ENCODE results near the gene KANK3.
A peak's percentile ranks its signal among the peaks of the same experiment; 100 is the strongest.

Gene KANK3

DNA sequence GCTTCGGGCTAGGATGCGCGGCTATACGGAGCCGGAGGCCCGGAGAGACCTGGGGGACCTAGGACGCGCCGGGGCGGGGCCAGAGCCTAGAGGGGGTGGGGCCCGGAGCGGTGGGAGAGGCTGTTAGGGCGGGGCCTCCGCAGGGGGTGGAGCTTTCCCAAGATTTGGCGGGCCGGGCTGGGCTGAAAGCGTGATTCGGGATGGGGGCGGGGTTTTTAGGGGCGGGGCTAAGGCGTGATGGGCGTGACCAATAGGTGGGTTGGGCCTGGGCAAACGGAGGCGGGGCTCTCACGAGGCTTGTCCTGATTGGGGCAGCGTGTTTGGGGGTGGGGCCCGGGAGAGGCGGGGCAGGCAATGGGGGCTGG, 47.5 kb upstream of the KANK3 start:
- H3K4me1 ChIP-seq (ENCODE audit: low read length), result peaks cover 4% of the 10 kb centered on the region; the same call in 1 of the 2 replicates
- TF ChIP-seq EZH2 (optimal IDR thresholded peaks at IDR 0.05; ENCODE audit: low read depth, low read length) (no peak), EZH2phosphoT487 (IDR thresholded peaks at IDR 0.05; ENCODE audit: low read length) (no peak)
- TF ChIP-seq, protein P1, sequence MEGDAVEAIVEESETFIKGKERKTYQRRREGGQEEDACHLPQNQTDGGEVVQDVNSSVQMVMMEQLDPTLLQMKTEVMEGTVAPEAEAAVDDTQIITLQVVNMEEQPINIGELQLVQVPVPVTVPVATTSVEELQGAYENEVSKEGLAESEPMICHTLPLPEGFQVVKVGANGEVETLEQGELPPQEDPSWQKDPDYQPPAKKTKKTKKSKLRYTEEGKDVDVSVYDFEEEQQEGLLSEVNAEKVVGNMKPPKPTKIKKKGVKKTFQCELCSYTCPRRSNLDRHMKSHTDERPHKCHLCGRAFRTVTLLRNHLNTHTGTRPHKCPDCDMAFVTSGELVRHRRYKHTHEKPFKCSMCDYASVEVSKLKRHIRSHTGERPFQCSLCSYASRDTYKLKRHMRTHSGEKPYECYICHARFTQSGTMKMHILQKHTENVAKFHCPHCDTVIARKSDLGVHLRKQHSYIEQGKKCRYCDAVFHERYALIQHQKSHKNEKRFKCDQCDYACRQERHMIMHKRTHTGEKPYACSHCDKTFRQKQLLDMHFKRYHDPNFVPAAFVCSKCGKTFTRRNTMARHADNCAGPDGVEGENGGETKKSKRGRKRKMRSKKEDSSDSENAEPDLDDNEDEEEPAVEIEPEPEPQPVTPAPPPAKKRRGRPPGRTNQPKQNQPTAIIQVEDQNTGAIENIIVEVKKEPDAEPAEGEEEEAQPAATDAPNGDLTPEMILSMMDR (IDR thresholded peaks at IDR 0.05; ENCODE audit: low read length), result no peak
- H3K36me3 ChIP-seq (replicated peaks; ENCODE audit: insufficient read depth, low read length), result no peaks in the 10 kb centered on the region
- H3K27ac ChIP-seq (ENCODE audit: low read length), result peak overlapping the region; percentile 76
- H2AFZ ChIP-seq (ENCODE audit: low read length), result 0 out of 2 replicates have a peak overlapping the region, but pooled peaks have one; percentile 2
- no peaks in the 10 kb centered on the region for H3K27me3 ChIP-seq (replicated peaks; ENCODE audit: insufficient read depth, low read length)
- H3K9me3 ChIP-seq (replicated peaks; ENCODE audit: insufficient read depth, low read length), result no peaks in the 10 kb centered on the region
- peak overlapping the region; percentile 89 for H3K9ac ChIP-seq (ENCODE audit: low read length)
- H3K9me2 ChIP-seq (replicated peaks; ENCODE audit: insufficient read depth, low read length), result no peaks in the 10 kb centered on the region
- peak overlapping the region; percentile 78 for H3K4me3 ChIP-seq (ENCODE audit: low read length)
- H3K79me2 ChIP-seq (ENCODE audit: low read length), result peaks cover 48% of the 10 kb centered on the region
- H4K20me1 ChIP-seq (ENCODE audit: insufficient read depth, low read length), result peaks cover 7% of the 10 kb centered on the region; the same call in 1 of the 2 replicates
- no peaks in the 10 kb centered on the region for H3F3A ChIP-seq (ENCODE audit: insufficient read depth, low read length)
- H3K4me2 ChIP-seq (ENCODE audit: low read depth, low read length), result peak overlapping the region; percentile 47; the same call in 1 of the 2 replicates
- peak; percentile 93 for DNase-seq

DNA sequence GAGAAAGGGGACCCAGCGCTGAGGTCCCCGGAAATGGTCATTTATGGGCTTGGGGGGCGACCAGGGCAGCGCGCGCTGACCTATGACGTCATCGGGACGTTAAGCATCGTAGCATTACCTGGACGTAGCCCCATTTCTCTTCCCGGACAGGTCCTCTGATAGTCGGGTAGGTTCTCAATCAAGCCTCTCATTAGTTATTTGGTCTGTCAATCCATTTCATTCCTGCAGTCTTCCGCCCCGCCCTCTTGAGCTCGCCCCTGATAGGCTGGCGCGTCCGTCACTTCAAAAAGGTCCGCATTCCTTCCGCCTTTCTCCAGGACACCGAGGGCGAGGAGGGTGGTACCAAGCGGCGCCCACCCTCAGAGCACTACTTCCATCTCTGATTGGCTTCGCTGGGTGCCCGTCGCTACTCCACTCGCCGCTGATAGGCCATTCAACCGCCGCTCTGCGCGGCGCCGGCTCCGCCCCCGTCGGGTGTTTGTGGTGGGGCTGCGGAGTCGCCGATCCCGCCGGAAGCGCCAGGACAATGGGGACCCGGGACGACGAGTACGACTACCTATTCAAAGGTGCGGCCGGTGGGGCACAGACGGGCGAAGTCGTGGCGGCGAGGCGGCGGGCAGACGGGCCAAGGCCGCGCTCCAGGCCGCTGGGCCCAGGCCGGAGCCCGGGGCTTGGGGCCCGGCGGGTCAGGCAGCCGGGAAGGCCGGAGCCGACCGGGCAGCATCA, 47.0 kb upstream of the KANK3 start, which contains the start of gene RAB11B:
Gene RAB11B (plus strand): TSS at position 470 of the 726 bp plus-strand sequence. CDS start 57 bp downstream, at position 527.
- no peaks in the 10 kb centered on the region for H3K9me3 ChIP-seq (replicated peaks; ENCODE audit: insufficient read depth, low read length)
- H3K4me1 ChIP-seq (ENCODE audit: low read length), result peaks cover 4% of the 10 kb centered on the region; the same call in 1 of the 2 replicates
- no peaks in the 10 kb centered on the region for H3K27me3 ChIP-seq (replicated peaks; ENCODE audit: insufficient read depth, low read length)
- peak within 1 kb of the TSS; percentile 47 for H3K4me2 ChIP-seq (ENCODE audit: low read depth, low read length)
- H3F3A ChIP-seq (ENCODE audit: insufficient read depth, low read length), result no peaks in the 10 kb centered on the region
- H4K20me1 ChIP-seq (ENCODE audit: insufficient read depth, low read length), result peaks cover 7% of the 10 kb centered on the region; the same call in 1 of the 2 replicates
- DNase-seq, result peak; percentile 100
- H3K9ac ChIP-seq (ENCODE audit: low read length), result peak within 1 kb of the TSS; percentile 89
- no peaks in the 10 kb centered on the region for H3K9me2 ChIP-seq (replicated peaks; ENCODE audit: insufficient read depth, low read length)
- H3K27ac ChIP-seq (ENCODE audit: low read length), result peak within 1 kb of the TSS; percentile 76
- peak within 1 kb of the TSS; percentile 78 for H3K4me3 ChIP-seq (ENCODE audit: low read length)
- peaks cover 42% of the 10 kb centered on the region for H3K79me2 ChIP-seq (ENCODE audit: low read length)
- H2AFZ ChIP-seq (ENCODE audit: low read length), result peak within 1 kb of the TSS; percentile 72
- no peaks in the 10 kb centered on the region for H3K36me3 ChIP-seq (replicated peaks; ENCODE audit: insufficient read depth, low read length)
- TF ChIP-seq, protein P1 (IDR thresholded peaks at IDR 0.05; ENCODE audit: low read length), result no peak
- TF ChIP-seq EZH2phosphoT487 (IDR thresholded peaks at IDR 0.05; ENCODE audit: low read length) (no peak), EZH2 (optimal IDR thresholded peaks at IDR 0.05; ENCODE audit: low read depth, low read length) (no peak)

DNA sequence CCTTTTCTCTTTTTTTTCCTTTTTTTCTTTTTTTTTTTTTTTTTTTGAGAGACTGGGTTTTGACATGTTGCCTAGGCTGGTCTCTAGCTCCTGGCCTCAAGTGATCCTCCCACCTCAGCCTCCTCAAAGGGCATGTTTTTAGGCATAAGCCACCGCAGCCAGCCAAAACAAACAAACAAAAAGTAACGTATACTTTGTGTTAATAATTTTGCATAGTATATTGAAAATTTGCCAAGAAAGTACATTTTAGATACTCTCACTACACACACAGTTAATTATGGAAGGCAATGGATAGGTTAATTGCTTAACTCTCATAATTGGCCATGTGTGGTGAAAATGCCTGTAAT, 45.5 kb upstream of the KANK3 start:
- Histone ChIP-seq H3K27ac (ENCODE audit: low read length) (no peak overlapping the region), H3K9ac (ENCODE audit: low read length) (no peak overlapping the region), H3K9me2 (replicated peaks; ENCODE audit: insufficient read depth, low read length) (no peaks in the 10 kb centered on the region), H4K20me1 (ENCODE audit: insufficient read depth, low read length) (peaks cover 7% of the 10 kb centered on the region; the same call in 1 of the 2 replicates), H3K4me3 (ENCODE audit: low read length) (no peak overlapping the region), H3K4me1 (ENCODE audit: low read length) (peaks cover 4% of the 10 kb centered on the region; the same call in 1 of the 2 replicates), H3K36me3 (replicated peaks; ENCODE audit: insufficient read depth, low read length) (no peaks in the 10 kb centered on the region), H3K27me3 (replicated peaks; ENCODE audit: insufficient read depth, low read length) (no peaks in the 10 kb centered on the region), H2AFZ (ENCODE audit: low read length) (no peak overlapping the region), H3K9me3 (replicated peaks; ENCODE audit: insufficient read depth, low read length) (no peaks in the 10 kb centered on the region), H3F3A (ENCODE audit: insufficient read depth, low read length) (no peaks in the 10 kb centered on the region), H3K79me2 (ENCODE audit: low read length) (peaks cover 28% of the 10 kb centered on the region), H3K4me2 (ENCODE audit: low read depth, low read length) (no peak overlapping the region)
- TF ChIP-seq, protein P1 (IDR thresholded peaks at IDR 0.05; ENCODE audit: low read length), result no peak
- TF ChIP-seq EZH2phosphoT487 (IDR thresholded peaks at IDR 0.05; ENCODE audit: low read length) (no peak), EZH2 (optimal IDR thresholded peaks at IDR 0.05; ENCODE audit: low read depth, low read length) (no peak)
- DNase-seq, result no peak

Data from MM.1S (cell line).